Fibroblast of lung (primary cell): Measurements from ENCODE around the gene DDOST.

ENCODE experiments used
- CTCF ChIP-seq, 2 donors: IDR thresholded peaks in 1 of 2; conservative IDR thresholded peaks in 1 of 2; 1 replicate in 1 of 2; 2 replicates in 1 of 2; pipeline ENCODE4 v1.5.1; 2011 to 2012; ENCODE audit warnings: low read length in 2 of 2, control low read depth in 1 of 2, inconsistent platforms in 1 of 2, low read depth in 1 of 2, mild to moderate bottlenecking in 1 of 2
- EZH2 ChIP-seq: IDR thresholded peaks from 2 replicates; pipeline ENCODE4 v1.5.1; 2012; ENCODE audit warnings: low read length, control low read depth, mild to moderate bottlenecking; ENCODE audit errors: missing control alignments

- TF ChIP-seq CTCF (conservative IDR thresholded peaks at IDR 0.05 in 1 of 2, IDR thresholded peaks at IDR 0.05 in 1 of 2; ENCODE audit: low read depth in 1 of 2, low read length in 2 of 2), result no peak
- no peak for TF ChIP-seq EZH2
Observed at GRCh38 chr1:20644416-20644815, 16.8 kb downstream of the DDOST start.
